ENCODE data around the gene OR51A7. TPM values are rescaled to one million over a fixed set of nuclear protein-coding genes. Genes with fewer than 3 reads are reported as not detected.

The OR51A7 gene
- total RNA-seq, 4 donors from 2014 or later = not detected

DNA sequence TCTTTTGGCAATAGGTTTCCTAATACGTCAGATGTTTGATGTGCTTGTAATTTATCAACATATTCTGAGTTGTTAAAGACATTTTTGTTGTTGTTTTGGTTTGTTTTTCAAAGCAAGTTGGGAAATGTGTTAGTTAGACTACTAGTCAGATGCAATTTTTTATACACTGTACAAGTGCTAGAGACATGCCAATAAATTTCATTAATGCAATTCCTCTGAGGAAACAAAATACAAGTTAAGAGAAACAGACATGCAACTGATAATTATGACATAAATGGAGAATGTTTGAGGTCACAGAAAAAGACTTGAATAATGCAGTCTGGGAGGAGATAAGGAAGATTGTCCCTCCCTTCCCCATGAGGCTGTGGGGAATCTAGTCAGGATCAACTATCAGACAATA lies 16.0 kb upstream of the OR51A7 start:
- no peak for DNase-seq
- Histone ChIP-seq H3K36me3 (no peaks in the 10 kb centered on the region), H3K4me1 (no peaks in the 10 kb centered on the region), H3K9me3 (no peaks in the 10 kb centered on the region), H3K27ac (no peak overlapping the region), H3K27me3 (no peaks in the 10 kb centered on the region), H3K4me3 (replicated peaks in 1 of 3) (no peak overlapping the region)
- 0% methylated on average over 1 of the region's 1 CpG for WGBS, 2 donors
- intact Hi-C loops (cut with DNase I) = no loop called here
- TF ChIP-seq, protein P1, sequence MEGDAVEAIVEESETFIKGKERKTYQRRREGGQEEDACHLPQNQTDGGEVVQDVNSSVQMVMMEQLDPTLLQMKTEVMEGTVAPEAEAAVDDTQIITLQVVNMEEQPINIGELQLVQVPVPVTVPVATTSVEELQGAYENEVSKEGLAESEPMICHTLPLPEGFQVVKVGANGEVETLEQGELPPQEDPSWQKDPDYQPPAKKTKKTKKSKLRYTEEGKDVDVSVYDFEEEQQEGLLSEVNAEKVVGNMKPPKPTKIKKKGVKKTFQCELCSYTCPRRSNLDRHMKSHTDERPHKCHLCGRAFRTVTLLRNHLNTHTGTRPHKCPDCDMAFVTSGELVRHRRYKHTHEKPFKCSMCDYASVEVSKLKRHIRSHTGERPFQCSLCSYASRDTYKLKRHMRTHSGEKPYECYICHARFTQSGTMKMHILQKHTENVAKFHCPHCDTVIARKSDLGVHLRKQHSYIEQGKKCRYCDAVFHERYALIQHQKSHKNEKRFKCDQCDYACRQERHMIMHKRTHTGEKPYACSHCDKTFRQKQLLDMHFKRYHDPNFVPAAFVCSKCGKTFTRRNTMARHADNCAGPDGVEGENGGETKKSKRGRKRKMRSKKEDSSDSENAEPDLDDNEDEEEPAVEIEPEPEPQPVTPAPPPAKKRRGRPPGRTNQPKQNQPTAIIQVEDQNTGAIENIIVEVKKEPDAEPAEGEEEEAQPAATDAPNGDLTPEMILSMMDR (IDR thresholded peaks at IDR 0.05) = no peak
- no peak for TF ChIP-seq POLR2A (IDR thresholded peaks at IDR 0.05)

DNA sequence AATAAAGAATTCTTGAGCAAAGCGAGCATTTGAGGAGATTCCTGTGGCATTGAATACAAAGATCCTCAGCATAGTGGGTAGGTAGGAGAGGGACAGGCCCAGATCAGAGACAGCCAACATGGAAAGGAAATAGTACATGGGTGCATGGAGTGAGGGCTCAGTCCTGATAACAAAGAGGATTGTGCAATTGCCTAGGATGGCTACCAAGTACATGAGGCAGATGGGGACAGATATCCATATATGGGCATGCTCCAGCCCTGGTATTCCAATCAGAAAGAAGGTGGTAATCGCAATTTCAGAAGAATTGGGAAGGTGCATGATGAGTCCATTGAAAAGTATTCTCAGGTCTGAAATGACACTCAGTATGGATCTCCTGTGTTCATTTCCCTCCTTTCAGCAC lies 13.3 kb upstream of the OR51A7 start:
- Histone ChIP-seq H3K4me1 (no peaks in the 10 kb centered on the region), H3K27ac (no peak overlapping the region), H3K9me3 (no peaks in the 10 kb centered on the region), H3K4me3 (replicated peaks in 1 of 3) (no peak overlapping the region), H3K36me3 (no peaks in the 10 kb centered on the region), H3K27me3 (no peaks in the 10 kb centered on the region)
- no peak for DNase-seq
- TF ChIP-seq, protein P1 (IDR thresholded peaks at IDR 0.05) = no peak
- TF ChIP-seq POLR2A (IDR thresholded peaks at IDR 0.05) = no peak
- intact Hi-C loops (cut with DNase I) = no loop called here
- 94 to 95% methylated on average over 2 of the region's 2 CpGs for WGBS, 2 donors

DNA sequence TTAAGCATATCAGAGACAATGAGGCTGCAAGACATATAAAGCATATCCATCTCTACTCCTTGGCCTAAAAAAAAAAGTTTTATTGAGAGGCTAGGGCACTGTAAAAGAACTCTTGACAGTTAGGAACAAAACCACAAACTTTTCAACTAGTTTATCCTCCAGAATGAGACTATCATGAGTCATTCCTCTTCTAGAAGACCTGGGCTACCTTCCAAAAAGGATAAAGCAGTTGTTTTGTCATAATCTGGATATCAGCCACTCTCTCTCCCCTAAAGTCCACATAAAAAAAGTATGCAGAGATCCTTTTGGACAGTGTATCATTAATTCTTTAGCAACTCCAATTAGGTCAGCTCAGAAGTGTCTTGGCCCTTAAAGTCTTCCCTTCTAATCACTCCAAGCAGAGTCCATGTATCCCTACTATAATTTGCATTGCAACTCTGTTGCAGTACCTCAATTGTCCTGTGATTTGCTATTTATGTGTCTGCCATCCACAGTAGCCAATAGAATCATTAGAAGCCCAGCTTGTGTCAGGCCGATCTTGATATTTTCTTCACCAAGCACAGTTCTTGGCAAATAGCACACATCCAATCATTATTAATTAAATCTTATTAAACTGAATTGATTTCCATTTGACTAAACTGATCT lies 11.5 kb upstream of the OR51A7 start:
- no peaks in the 10 kb centered on the region for H3K36me3 ChIP-seq
- H3K27me3 ChIP-seq = no peaks in the 10 kb centered on the region
- H3K4me3 ChIP-seq (replicated peaks in 1 of 3) = no peak overlapping the region
- intact Hi-C loops (cut with DNase I) = no loop called here
- WGBS, 2 donors = 89 to 93% methylated on average over 1 of the region's 1 CpG
- H3K4me1 ChIP-seq = no peaks in the 10 kb centered on the region
- no peak for DNase-seq
- no peak overlapping the region for H3K27ac ChIP-seq
- H3K9me3 ChIP-seq = no peaks in the 10 kb centered on the region
- TF ChIP-seq, protein P1 (IDR thresholded peaks at IDR 0.05) = no peak
- no peak for TF ChIP-seq POLR2A (IDR thresholded peaks at IDR 0.05)

DNA sequence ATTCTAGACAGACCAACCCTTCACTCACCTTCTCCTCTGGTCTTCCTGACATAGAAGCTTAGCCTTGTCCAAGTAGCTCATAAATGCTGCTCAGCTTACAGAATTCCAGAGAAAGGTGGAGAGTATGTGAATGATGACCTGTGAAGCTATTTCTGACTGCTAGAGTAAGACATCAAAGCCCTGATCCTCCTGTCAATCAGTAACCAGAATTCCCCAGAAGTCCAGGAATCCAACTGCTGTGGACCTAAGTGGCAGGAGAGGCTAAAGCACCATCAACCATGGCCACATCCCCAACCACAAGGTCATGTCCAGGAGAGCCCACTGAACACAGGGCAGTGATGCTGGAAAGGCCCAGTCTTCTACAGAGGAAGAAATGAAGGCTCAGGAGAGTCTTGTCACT lies 13.0 kb downstream of the OR51A7 start:
- TF ChIP-seq POLR2A (IDR thresholded peaks at IDR 0.05) = no peak
- TF ChIP-seq, protein P1 (IDR thresholded peaks at IDR 0.05) = no peak
- no peak overlapping the region for H3K4me3 ChIP-seq (replicated peaks in 1 of 3)
- no peaks in the 10 kb centered on the region for H3K36me3 ChIP-seq
- intact Hi-C loops (cut with DNase I) = no loop called here
- H3K9me3 ChIP-seq = no peaks in the 10 kb centered on the region
- no peaks in the 10 kb centered on the region for H3K27me3 ChIP-seq
- DNase-seq = no peak
- no peak overlapping the region for H3K27ac ChIP-seq
- no peaks in the 10 kb centered on the region for H3K4me1 ChIP-seq

DNA sequence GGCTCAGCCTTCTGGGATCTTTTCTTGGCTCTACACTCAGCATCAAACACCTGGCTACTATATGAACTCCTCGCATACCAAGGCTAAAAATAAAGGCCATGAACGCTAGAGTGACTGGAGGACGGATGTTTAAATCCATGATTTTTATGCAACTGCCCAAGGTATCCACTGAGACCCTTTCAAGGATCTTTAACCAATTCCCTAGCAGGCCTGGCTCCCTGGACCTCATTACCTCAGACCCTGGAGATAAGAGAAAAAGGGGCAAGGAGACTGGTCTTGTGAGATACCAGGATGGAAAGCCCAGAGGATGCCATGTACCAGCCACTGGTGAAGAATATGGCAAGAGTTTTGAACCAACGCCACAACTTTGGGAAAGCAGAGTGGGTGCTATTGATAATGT lies 15.7 kb downstream of the OR51A7 start, which contains the start of gene OR51G2:
Gene OR51G2 (minus strand): TSS at position 101 of the 400 bp plus-strand sequence. CDS start 3,687 bp downstream, outside the sequence.
- intact Hi-C loops (cut with DNase I) = no loop called here
- no peaks in the 10 kb centered on the region for H3K36me3 ChIP-seq
- no peak for DNase-seq
- 79 to 90% methylated on average over 4 of the region's 4 CpGs for whole genome bisulfite sequencing, 2 donors
- H3K4me1 ChIP-seq = no peaks in the 10 kb centered on the region
- H3K27me3 ChIP-seq = no peaks in the 10 kb centered on the region
- H3K27ac ChIP-seq = no peak within 1 kb of the TSS
- H3K9me3 ChIP-seq = no peaks in the 10 kb centered on the region
- TF ChIP-seq, protein P1 (IDR thresholded peaks at IDR 0.05) = no peak
- TF ChIP-seq POLR2A (IDR thresholded peaks at IDR 0.05) = no peak
- H3K4me3 ChIP-seq (replicated peaks in 1 of 3) = no peak within 1 kb of the TSS
